PC-3 (cell line): ENCODE measurements around the gene C1orf105. TPM values are rescaled to one million over a fixed set of nuclear protein-coding genes. Genes with fewer than 3 reads are reported as not detected.

ENCODE experiments used
- ATAC-seq: fragments of 200-7000 bp; cut with Tn5 transposase; 2 replicates; pipeline ENCODE4 v1.9.1; 2020; ENCODE audit warnings: mild to moderate bottlenecking, moderate library complexity
- BruUV-seq: library from RNA; stranded (reverse); fragments of 400-500 nt; replicated peaks from 2 replicates; lab custom pipeline; 2021; lab: Mats Ljungman, UMichigan
- CTCF ChIA-PET: fragments of 300-600 bp; sonication (Branson Sonifier 250); formaldehyde crosslinking; loops from one replicate; lab custom pipeline; 2022; ENCODE audit warnings: antibody characterized with exemption; lab: Charles Lee
- POLR2A ChIA-PET: fragments of 300-600 bp; sonication (Branson Sonifier 250); formaldehyde crosslinking; loops from one replicate; lab custom pipeline; 2022; ENCODE audit warnings: antibody characterized with exemption; ENCODE audit not compliant: unreplicated experiment; lab: Charles Lee
- DNase-seq: peaks from one replicate; pipeline ENCODE4 v3.0.0-alpha.2; 2015
- H2AFZ ChIP-seq: fragments of 300-600 bp; sonication (generic); 2 replicates; pipeline ENCODE4 v1.6.0; 2016; ENCODE audit warnings: antibody characterized with exemption, low read length
- H3F3A ChIP-seq: fragments of 300-600 bp; sonication (generic); one replicate; pipeline ENCODE4 v1.6.0; 2017; ENCODE audit warnings: antibody characterized with exemption, low read length, control low read depth, mild to moderate bottlenecking; ENCODE audit not compliant: unreplicated experiment
- H3K27ac ChIP-seq: fragments of 300-600 bp; sonication (generic); 2 replicates; pipeline ENCODE4 v1.5.1; 2016; ENCODE audit warnings: mild to moderate bottlenecking, low read length
- H3K27me3 ChIP-seq: fragments of 300-600 bp; sonication (generic); 2 replicates; pipeline ENCODE4 v1.6.1; 2016; ENCODE audit warnings: low read length, mixed read lengths
- H3K36me3 ChIP-seq: fragments of 300-600 bp; sonication (generic); 2 replicates; pipeline ENCODE4 v1.6.1; 2016; ENCODE audit warnings: low read depth, mixed run types, low read length, mixed read lengths
- H3K4me1 ChIP-seq: fragments of 300-600 bp; sonication (generic); 2 replicates; pipeline ENCODE4 v1.5.1; 2016; ENCODE audit warnings: low read length; ENCODE audit not compliant: insufficient read depth
- H3K4me2 ChIP-seq: fragments of 300-600 bp; sonication (generic); 2 replicates; pipeline ENCODE4 v1.6.0; 2016; ENCODE audit warnings: low read length
- H3K4me3 ChIP-seq: fragments of 300-600 bp; sonication (generic); 2 replicates; pipeline ENCODE4 v1.5.1; 2016; ENCODE audit warnings: mild to moderate bottlenecking, low read length, mixed read lengths
- H3K79me2 ChIP-seq: fragments of 300-600 bp; sonication (generic); 2 replicates; pipeline ENCODE4 v1.6.1; 2017; ENCODE audit warnings: low read length, mixed read lengths
- H3K9ac ChIP-seq: fragments of 300-600 bp; sonication (generic); 2 replicates; pipeline ENCODE4 v1.6.0; 2016; ENCODE audit warnings: mild to moderate bottlenecking, low read length
- H3K9me2 ChIP-seq: fragments of 300-600 bp; sonication (generic); replicated peaks from 2 replicates; pipeline ENCODE4 v1.6.1; 2016; ENCODE audit warnings: mixed run types, low read length, mixed read lengths
- H3K9me3 ChIP-seq: fragments of 300-600 bp; sonication (generic); 2 replicates; pipeline ENCODE4 v1.6.1; 2016; ENCODE audit warnings: low read length, mixed read lengths
- H4K20me1 ChIP-seq: fragments of 300-600 bp; sonication (generic); 2 replicates; pipeline ENCODE4 v1.6.1; 2016; ENCODE audit warnings: low read length, mixed read lengths
- EZH2 ChIP-seq: fragments of 300-600 bp; sonication (generic); IDR thresholded peaks from one replicate; pipeline ENCODE4 v1.6.1; 2017; ENCODE audit warnings: antibody characterized with exemption, mild to moderate bottlenecking, low read length; ENCODE audit not compliant: unreplicated experiment
- EZH2phosphoT487 ChIP-seq: fragments of 300-600 bp; sonication (generic); IDR thresholded peaks from 2 replicates; pipeline ENCODE4 v1.6.1; 2018; ENCODE audit warnings: mild to moderate bottlenecking, antibody characterized with exemption, low read length, borderline replicate concordance
- intact Hi-C: fragments of 100-400 bp; cut with micrococcal nuclease; formaldehyde crosslinking; loops from 2 replicates; pipeline ENCODE4 v1.9.0; 2023
- total RNA-seq: library from RNA; depleted of rRNA; stranded (reverse); fragments of >200 nt; gene quantifications from 2 replicates; pipeline ENCODE4 v1.2.3, GENCODE V29; 2014
- TF ChIP-seq, protein P1 (sequence below): fragments of 300-600 bp; sonication (generic); conservative IDR thresholded peaks from 2 replicates; pipeline ENCODE4 v1.5.1; 2017; ENCODE audit warnings: antibody characterized with exemption, low read depth, mild to moderate bottlenecking, low read length

C1orf105 gene
- total RNA-seq, 1 experiment from 2014 or later, result not detected

DNA sequence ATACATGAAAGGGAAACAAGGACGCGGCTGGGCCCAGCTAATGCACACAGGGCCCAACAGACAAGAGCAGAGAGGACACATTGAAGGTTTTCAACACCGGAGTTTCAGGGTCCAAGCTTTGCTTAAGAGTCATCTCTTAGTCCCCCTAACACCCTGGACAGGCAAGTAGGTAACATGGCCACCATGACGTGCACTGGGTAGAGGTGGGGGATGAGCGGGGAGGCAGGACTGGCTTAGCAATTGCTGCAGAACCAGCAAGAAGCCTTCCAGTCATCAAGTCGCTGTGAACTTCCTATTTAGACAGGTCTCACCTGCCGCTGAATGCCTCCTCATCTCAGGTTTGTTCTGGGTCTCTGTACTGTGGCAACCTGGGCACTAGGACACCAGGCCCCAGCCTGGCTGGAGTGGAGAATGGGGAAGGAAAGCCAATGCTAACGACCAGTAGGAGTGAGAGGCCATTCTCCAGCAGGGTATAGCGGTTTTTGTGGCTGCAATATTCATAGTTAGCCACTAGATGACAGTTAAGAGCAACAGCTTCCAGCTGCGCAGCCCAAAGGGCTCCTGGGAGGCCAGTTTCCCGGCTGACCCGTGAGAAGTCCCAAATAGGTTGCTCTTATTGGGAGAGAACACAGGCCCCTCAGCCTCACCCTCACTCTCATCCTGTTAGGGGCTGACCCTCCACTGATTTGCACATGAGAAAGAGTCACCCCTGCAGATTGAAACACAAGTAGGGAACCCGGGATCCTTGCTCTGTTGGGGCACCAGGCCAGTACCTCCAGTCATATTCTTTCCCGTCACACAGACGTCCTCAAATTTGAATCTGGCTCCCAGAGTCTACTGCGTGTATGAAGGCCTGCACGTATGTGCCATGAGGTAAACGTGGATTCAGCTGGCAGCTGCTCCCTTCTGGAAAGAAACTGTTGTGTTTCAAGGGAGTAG, 29.4 kb downstream of the C1orf105 start:
- peak overlapping the region; percentile 58 for H2AFZ ChIP-seq
- no peaks in the 10 kb centered on the region for H3K9me2 ChIP-seq
- ATAC-seq, result peak; percentile 48
- H3F3A ChIP-seq, result peaks cover 21% of the 10 kb centered on the region
- no peaks in the 10 kb centered on the region for H3K27me3 ChIP-seq
- peak overlapping the region; percentile 45 for H3K4me3 ChIP-seq
- no peaks in the 10 kb centered on the region for H4K20me1 ChIP-seq
- H3K4me2 ChIP-seq, result peak overlapping the region; percentile 76
- TF ChIP-seq EZH2phosphoT487 (no peak), EZH2 (no peak)
- TF ChIP-seq, protein P1, sequence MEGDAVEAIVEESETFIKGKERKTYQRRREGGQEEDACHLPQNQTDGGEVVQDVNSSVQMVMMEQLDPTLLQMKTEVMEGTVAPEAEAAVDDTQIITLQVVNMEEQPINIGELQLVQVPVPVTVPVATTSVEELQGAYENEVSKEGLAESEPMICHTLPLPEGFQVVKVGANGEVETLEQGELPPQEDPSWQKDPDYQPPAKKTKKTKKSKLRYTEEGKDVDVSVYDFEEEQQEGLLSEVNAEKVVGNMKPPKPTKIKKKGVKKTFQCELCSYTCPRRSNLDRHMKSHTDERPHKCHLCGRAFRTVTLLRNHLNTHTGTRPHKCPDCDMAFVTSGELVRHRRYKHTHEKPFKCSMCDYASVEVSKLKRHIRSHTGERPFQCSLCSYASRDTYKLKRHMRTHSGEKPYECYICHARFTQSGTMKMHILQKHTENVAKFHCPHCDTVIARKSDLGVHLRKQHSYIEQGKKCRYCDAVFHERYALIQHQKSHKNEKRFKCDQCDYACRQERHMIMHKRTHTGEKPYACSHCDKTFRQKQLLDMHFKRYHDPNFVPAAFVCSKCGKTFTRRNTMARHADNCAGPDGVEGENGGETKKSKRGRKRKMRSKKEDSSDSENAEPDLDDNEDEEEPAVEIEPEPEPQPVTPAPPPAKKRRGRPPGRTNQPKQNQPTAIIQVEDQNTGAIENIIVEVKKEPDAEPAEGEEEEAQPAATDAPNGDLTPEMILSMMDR, result peak; percentile 100
- TSS peak; percentile 72 for BruUV-seq
- intact Hi-C loops, result loop anchor here (1.0 to 5.0 kb wide), 8 partner anchors 17 to 972 kb away; no protein-coding TSS in a partner anchor
- peak overlapping the region; percentile 45 for H3K9ac ChIP-seq
- DNase-seq, result peak; percentile 97
- peak overlapping the region; percentile 86 for H3K27ac ChIP-seq
- no peaks in the 10 kb centered on the region for H3K36me3 ChIP-seq
- POLR2A ChIA-PET, result interaction anchor here (0.6 to 2.0 kb wide), 3 partner anchors 83 to 118 kb away, joined by 3 to 32 read pairs (median 27); partner anchors contain the start of gene SUCO
- H3K9me3 ChIP-seq, result no peaks in the 10 kb centered on the region
- CTCF ChIA-PET, result interaction anchor here (0.6 to 2.0 kb wide), 12 partner anchors 31 to 1029 kb away, joined by 3 to 19 read pairs (median 5); partner anchors contain the start of gene SUCO
- H3K79me2 ChIP-seq, result no peaks in the 10 kb centered on the region
- H3K4me1 ChIP-seq, result peaks cover 80% of the 10 kb centered on the region

DNA sequence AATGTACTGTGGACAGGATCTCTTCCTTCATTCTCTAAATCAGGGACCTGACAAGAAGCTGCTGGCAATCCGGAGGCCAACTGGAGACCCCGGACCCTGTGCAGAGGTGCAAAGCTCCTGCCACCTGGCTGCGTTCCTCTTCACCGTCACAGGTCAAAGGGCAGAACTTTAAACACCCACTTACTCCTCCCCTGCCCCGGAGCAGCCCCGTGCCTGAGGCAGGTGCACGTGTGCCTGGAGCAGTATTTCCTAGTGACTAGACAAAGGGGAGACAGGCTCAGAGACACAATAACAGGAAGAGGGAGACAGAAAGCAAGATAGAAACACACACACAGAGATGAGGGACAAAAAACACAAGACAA, 30.0 kb downstream of the C1orf105 start:
- Histone ChIP-seq H3K4me3 (peak overlapping the region; percentile 10; the same call in 1 of the 2 replicates), H4K20me1 (no peaks in the 10 kb centered on the region), H3K9me2 (no peaks in the 10 kb centered on the region), H3K36me3 (no peaks in the 10 kb centered on the region), H3K9me3 (no peaks in the 10 kb centered on the region), H3K9ac (peak overlapping the region; percentile 13), H2AFZ (peak overlapping the region; percentile 58), H3K79me2 (no peaks in the 10 kb centered on the region), H3K4me2 (peak overlapping the region; percentile 76), H3K27me3 (no peaks in the 10 kb centered on the region), H3F3A (peaks cover 21% of the 10 kb centered on the region), H3K27ac (peak overlapping the region; percentile 86), H3K4me1 (peaks cover 73% of the 10 kb centered on the region)
- BruUV-seq, result TSS peak; percentile 36
- TF ChIP-seq EZH2, result no peak
- TF ChIP-seq, protein P1, result no peak
- no peak for TF ChIP-seq EZH2phosphoT487
- intact Hi-C loops, result loop anchor here (1.0 to 5.0 kb wide), 3 partner anchors 16 to 972 kb away; no protein-coding TSS in a partner anchor
- CTCF ChIA-PET, result interaction anchor here (0.6 to 2.0 kb wide), 10 partner anchors 30 to 1029 kb away, joined by 3 to 16 read pairs (median 5); partner anchors contain the start of gene SUCO
- ATAC-seq (no peak), DNase-seq (peak; percentile 33)
- POLR2A ChIA-PET, result interaction anchor here (0.6 to 2.0 kb wide), 3 partner anchors 76 to 139 kb away, joined by 4 to 32 read pairs (median 5); partner anchors contain the start of gene SUCO
